ENCODE data around the gene IMP4.

IMP4 gene

DNA sequence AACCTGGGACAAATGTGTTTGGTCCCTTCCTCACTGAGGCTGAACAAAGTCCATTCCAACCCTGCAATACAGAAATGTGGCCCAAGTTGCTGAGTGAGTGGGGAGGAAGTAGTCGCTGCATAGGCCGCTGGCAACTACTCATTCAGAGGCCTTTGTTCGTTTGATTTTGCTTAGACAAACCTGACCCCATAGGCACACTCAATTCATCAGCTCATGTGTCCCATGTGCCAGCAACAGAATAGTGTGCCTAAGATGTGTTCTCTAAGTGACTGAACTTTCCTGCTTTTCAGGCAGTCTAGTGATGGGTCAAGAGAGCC, 36.2 kb downstream of the IMP4 start:
- DNase-seq: no peak

DNA sequence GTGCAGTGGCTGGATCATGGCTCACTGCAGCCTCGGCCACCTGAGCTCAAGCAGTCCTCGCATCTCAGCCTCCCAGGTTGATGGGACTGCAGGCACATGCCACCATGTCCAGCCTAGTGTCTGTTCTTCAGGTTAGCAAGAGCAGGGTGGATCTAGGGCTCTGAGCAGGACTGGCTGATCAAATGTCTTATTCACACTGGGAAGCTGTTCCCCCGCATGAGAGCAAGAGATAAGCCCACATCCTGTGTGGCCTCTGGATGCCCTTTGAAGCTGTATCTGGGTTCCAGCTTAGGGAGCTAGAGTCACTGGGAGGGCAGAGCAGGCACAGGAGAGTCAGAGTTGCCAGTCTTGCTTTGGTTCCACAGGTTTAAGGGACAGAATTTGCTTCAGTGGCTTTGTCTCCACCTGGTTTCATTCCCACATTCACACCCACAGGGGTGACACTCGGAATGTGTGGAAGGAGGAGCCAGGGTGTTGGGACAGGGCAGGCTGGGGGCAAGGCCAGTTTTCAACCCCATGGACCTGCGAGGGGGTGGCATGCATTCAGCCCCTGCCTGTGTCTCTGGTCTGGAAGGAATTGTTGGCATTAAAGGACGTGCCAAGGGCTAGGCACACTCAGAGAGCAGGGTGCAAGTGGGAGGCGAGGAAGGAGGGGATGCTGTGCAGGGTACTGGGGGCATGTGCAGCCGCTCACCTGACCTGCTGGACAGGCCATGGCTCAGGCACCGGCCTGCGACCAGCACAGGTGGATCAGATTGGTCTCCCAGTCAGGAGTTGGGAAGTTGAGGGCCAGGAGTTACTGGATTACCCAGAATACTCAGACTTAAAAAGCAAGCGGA, 37.6 kb downstream of the IMP4 start:
- DNase-seq: no peak

DNA sequence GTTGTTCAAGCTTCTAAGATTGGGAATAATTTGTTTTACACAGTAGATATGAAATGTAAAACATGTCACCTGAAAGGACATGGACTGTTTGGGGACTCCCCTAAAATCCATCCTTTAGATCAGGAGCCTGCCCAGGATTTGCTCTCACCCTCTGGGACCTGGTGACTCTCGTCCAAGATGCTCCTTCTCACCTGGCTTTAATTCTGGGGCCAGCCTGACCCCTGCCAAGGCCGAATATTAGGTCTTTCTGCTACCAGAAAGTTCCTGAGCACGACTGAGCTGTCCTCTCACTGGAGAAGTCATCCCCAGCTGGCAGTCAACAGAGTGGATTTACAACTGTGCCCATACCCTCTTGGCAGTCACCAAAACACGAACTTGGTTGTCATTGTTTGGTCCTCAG, 38.4 kb downstream of the IMP4 start:
- no peak for DNase-seq

DNA sequence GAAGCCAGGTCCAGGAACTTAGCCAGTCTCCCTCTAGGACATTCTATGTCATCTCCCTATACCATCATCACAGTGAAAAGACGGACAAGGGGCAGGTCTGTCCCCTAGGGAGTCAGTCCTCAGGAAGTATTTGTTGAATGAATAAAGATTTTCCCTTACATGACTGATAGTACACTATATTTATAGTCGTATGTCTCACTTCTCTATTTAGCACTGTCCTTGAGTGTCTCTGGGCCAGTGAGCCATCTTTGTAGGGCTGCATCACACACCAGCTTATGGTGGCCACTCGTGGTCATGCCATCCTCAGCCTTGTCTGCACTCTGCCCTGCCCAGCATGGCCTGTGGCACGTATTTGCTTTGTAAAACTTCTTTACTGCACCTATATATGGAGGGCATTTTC, 38.9 kb downstream of the IMP4 start:
- no peak for DNase-seq

DNA sequence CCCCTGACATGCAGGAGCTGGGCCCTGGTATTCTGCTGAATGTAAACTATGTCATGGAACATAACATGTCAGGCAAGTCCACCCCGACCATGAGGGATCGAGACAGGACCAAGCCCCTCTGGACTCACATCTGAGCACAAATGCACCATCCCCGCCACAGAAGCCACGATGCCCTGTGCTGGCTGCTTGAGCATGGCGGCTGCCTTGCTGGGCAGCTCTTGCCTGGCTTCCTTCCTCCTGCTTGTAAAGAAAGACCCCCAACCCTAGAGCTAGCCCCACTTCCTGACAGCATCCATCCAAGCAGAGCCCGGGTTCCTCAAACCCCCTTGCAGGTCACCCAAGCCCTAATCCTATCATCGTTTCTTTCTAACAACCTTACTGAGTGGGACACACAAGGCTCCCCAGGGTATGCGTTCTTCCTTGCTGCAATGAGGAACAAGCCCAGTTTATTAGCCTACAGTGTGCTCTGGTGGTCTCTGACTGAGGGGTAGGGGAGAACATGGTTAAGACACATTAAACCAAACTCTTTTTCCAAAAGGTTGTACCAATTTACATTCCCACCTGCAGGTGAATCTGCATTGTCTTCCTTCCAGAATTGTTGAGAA, 39.7 kb downstream of the IMP4 start:
- DNase-seq: no peak

DNA sequence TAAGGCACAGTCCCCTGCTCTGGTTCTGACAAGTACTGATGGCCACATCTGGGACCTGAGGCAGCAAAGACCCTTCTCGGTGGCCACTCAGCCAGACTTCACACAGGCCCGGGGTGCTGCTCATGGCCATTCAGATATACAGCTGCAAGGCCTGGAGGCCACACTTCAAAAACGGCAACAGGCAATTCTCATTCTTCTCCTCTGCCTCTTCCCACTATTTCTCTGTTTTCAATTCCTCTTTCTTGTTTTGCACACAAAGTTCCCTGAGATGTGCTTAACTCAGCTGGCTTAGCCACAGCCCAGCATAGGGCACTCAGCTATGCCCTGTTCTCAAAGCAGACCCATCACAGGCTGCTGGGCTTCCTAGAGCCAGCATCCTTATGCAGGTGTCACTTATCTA, 43.0 kb downstream of the IMP4 start:
- no peak for DNase-seq

DNA sequence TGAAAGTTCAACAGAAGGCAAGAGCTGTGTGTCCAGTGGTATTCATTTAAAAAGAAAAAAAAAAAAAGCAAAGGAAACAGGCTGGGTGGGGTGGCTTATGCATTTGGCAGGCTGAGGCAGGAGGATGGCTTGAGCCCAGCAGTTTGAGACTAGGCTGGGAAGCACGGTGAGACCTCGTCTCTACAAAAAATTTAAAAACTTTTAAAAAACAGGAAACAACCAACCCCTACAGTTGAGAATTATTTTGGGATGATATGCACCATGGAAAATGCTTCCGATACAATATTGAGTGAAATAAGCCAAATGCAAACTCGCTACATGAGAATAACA, 44.3 kb downstream of the IMP4 start:
- DNase-seq: no peak

DNA sequence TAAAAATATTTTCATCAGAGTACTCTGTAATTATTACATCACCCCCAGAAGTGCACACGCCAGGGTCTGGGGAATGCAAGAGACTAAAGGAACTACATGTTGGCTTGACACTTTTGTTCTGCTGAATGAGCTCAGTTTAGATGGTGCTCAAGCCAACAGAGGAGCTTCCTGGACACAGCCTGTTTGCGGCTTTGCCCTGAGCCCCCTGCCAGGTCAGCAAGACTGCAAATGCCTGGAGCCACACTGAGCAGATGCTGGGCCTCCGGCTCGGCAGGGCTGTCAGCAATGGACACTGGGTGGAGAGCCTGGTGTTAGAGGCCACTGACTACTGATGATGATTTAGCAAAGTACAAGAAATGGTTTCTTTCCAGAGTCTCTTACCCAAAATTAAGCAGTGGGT, 45.1 kb downstream of the IMP4 start:
- DNase-seq: no peak

DNA sequence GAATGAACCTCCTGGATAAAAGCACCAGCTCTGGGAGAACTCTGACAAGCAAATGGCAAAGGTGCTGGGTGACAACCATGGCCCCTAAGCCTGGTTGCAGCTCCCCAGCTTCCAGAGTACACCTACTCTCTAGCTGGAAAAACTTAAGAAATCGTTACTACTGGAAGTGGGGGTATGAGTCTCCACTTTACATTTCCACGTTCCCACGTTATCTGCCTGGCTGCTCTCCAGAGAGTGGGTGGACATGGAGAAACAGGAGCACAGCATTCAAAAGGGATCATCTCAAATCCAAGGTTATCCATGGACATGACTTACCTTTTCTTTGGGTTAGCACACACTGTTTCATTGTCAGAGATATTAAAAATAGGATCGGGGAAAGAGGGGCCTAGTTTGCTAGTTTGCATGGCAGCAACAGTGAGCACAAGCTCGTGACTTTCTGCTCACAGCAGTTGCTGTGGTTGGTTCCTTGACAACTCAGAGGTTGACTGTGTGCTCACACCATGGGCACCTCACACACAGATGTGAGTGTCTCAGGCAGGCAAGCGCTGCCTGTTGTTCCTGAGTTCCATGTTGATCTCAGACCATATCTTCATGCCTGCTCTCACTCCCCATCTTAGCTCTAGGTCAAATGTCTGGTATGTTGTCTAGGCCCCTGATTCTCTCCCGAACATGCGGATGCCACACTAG, 45.7 kb downstream of the IMP4 start:
- no peak for DNase-seq

DNA sequence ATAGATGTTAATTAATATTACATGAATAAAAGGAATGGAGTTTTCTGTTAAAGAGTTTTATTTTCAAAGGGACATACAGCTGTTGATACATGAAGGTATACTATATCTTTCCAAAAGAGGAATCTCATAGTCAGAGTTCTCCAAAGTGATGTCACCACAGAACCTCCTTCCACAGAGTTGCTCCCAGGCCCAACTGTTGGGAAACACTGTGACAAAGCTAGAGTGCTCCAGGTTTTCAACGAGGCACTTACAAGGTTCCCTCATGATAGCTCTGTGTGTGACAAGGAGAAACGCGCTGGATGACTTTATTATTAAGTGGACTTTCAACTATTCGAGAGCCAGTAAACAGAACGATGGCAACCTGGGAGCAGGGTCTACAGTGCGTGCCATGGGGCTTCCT, 46.7 kb downstream of the IMP4 start:
- DNase-seq: no peak

DNA sequence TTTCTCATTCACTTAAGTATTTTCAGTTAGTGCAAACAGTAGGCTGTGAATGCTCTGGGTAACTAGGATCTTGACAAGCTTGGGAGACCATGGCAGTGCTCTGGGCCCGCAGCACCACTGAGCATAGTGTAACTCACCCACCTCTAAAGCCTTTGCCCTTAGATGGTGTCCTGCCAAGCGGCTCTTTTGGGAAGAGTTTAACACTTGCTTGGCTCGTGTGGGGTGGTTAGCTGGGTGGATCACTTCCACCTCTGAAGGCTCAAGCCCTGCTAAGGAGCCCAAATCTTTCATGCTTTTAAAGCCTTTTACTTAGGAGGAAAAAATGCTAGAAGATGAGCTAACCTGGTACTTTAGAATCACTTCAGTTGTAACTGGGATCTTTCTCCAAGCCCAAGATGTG, 47.1 kb downstream of the IMP4 start:
- DNase-seq: no peak

DNA sequence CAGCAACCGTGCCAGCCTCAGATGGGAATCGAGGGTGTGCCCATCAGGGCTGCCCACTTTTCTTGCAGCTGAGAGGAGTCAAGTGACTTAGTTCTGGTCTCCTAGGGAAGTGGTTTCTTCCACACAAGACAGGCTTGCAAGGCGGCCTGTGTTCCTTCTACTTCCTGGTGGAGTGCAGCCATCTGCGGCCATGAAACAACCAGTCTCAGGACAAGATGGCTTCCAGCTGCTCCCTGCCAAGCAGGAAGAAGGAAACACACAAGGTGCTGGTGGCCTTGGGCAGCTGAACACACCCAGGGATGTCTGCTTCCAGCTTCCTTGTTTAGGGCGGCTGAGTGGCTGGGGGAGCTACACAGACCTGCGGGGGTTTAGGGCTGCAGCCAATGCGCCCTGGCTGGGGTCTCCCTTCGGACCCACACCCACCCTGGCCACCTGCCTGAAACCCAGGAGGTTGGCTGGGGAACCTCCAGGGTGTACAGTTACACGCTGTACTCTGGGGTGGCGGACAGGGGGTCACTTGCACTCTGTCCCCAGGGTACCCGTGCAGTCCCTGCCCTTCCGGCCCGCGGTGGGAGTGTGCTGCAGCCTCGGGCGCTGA, 47.9 kb downstream of the IMP4 start:
- DNase-seq: no peak

DNA sequence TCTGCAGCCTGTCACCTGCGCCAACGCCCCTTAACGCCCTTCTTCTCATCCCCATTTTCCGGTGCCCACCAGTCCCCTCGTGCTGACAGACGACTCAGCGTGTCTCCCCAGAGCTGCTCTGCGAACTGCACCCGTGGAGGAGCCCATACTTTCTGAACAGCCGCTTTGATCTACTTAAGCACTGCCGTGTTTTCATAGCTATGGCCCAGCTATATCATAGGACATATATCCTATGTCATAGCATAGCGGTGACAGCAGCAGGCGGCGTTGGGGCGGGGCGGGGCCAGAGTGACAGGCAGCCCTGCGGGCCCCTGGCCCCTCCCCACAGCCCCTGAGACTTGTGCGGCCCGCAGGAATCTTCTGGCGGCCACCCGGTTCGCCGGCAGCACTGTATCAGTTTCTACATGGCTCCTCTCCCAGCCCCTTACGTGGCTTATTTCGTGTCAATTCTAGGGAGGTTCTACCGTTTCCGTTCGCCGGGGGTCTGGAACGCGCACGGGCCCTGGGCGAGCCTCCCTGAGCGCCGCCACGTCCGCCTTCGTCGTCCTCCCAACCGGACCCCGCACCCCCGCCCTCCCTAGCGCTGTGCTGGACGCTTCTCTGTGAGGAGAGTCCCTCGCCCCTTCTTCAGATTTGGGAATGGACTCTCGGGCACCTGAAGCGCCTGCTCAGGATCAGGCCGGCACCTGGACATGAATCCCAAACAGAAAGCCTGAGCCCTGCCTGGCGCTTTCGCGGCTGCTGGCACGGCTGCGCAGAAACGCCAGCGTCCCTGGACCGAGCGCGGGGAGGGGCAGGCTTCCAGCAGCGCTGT, 48.6 kb downstream of the IMP4 start:
- DNase-seq: peak; percentile 76

DNA sequence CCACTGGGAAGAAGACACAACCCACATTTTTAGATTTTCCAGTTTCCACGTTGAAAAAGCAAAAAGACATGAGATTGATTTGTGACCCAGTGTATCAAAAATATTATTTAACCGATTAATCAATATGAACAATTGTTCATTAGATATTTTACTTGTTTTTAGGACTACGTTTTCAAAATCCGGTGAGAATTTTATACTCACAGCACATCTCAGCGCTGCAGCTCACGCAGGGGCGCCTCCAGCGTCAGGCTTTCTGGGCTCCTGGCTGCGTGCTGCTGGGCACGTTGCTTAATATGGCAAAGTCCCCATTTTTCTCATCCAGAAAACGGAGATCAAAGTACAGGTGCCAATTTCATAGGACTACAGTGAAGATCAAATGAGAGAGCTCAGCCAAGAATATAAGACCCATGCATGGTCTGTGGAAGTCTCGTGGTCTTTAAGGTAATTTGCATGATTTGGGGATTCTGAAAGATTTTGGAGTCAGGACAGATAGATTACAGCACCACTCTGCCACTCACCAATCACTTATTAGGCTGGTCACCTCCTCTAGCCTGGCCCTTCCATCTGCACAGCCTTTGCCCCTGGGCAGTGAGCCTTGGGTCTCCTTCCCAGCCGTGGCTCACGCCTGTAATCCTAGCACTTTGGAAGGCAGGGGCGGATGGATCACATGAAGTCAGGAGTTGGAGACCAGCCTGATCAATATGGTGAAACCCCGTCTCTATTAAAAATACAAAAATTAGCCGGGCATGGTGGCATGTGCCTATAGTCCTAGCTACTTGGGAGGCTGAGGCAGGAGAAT, 49.4 kb downstream of the IMP4 start:
- no peak for DNase-seq

DNA sequence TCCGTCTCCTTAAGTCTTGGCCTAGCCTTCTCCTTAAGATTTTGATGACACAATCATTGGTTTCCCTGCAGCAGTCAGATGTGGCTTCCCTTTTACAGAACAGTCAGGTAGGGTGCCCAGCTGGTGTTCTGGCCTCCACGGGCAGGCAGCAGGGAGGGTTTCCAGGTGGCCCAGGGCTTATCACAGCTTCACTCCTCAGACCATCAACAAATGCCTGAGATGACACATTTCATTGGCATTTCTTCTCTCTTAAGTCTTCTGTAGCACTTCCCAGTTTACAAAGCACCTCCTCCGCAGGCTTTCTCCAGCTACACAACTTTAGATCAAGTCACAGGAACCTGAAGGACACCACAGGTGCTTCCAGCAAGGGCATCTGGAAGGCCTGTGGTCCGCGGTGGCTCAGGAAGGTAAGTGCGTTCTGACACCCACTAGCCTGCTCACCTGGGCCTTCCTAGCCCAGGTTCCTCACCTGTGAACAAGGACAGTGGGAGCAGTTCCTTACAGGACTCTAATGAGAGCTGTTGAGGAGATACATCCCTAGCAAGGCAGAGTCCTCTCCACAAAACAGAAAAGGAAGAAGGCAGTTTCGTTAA, 50.7 kb downstream of the IMP4 start:
- no peak for DNase-seq
